K562 (cell line): Measurements from ENCODE around the gene SPDYE4.

Source experiments
- CREB1 ChIP-seq, 2 experiments: sonication (generic) in 1 of 2; formaldehyde crosslinking in 1 of 2; IDR thresholded peaks; 2 replicates each; pipeline versions ENCODE4 v1.6.1 to v1.8.0; 2012 to 2022; ENCODE audit warnings: inconsistent platforms in 1 of 2, mild to moderate bottlenecking in 1 of 2, missing genetic modification reagents in 1 of 2, moderate library complexity in 1 of 2
- GABPA ChIP-seq: fragments of 200-800 bp; sonication (Bioruptor generic); conservative IDR thresholded peaks from 2 replicates; pipeline ENCODE4 v1.6.1; 2016; ENCODE audit warnings: low read depth, missing genetic modification characterization, missing compliant biosample characterization
- GATA2 ChIP-seq: sonication (generic); formaldehyde crosslinking; IDR thresholded peaks from 2 replicates; pipeline ENCODE4 v1.4.0; 2020; ENCODE audit warnings: mild to moderate bottlenecking, missing genetic modification reagents
- GATAD2A ChIP-seq: fragments of 450-650 bp; IDR thresholded peaks from 2 replicates; pipeline ENCODE4 v1.6.1; 2017
- PCBP2 ChIP-seq: fragments of 200-400 bp; formaldehyde crosslinking; IDR thresholded peaks from 2 replicates; pipeline ENCODE4 v1.6.1; 2018; ENCODE audit warnings: low read length, low read depth, mild to moderate bottlenecking, moderate library complexity; ENCODE audit not compliant: poor library complexity, severe bottlenecking
- PHF20 ChIP-seq: fragments of 450-650 bp; IDR thresholded peaks from 2 replicates; pipeline ENCODE4 v1.6.1; 2018; ENCODE audit not compliant: partially characterized antibody
- RAD51 ChIP-seq: fragments of 450-650 bp; IDR thresholded peaks from 2 replicates; pipeline ENCODE4 v1.7.1; 2016; ENCODE audit warnings: low read depth, mild to moderate bottlenecking, borderline replicate concordance
- YBX1 ChIP-seq: fragments of 450-650 bp; IDR thresholded peaks from 2 replicates; pipeline ENCODE4 v1.7.1; 2016; ENCODE audit warnings: mild to moderate bottlenecking
- ZC3H11A ChIP-seq: IDR thresholded peaks from 2 replicates; pipeline ENCODE4 v1.6.1; 2012; ENCODE audit warnings: low read depth, low read length, improper control_type of control experiment
- TF ChIP-seq, protein P1 (sequence below), 2 experiments: IDR thresholded peaks in 1 of 2; conservative IDR thresholded peaks in 1 of 2; 2 replicates each; pipeline ENCODE4 v1.6.1; 2016; ENCODE audit warnings: low read depth in 2 of 2, mild to moderate bottlenecking in 1 of 2, missing compliant biosample characterization in 1 of 2, missing genetic modification characterization in 1 of 2, moderate library complexity in 1 of 2
- TF ChIP-seq, protein P2 (sequence below), 3 experiments: fragments of 200-800 bp in 1 of 3; sonication (Bioruptor generic) in 1 of 3; sonication (generic) in 1 of 3; formaldehyde crosslinking in 1 of 3; IDR thresholded peaks; 2 replicates each; pipeline versions ENCODE4 v1.6.1 to v1.8.0; 2016 to 2022; ENCODE audit warnings: mild to moderate bottlenecking in 2 of 3, missing compliant biosample characterization in 2 of 3, missing genetic modification characterization in 2 of 3, missing genetic modification reagents in 1 of 3

DNA sequence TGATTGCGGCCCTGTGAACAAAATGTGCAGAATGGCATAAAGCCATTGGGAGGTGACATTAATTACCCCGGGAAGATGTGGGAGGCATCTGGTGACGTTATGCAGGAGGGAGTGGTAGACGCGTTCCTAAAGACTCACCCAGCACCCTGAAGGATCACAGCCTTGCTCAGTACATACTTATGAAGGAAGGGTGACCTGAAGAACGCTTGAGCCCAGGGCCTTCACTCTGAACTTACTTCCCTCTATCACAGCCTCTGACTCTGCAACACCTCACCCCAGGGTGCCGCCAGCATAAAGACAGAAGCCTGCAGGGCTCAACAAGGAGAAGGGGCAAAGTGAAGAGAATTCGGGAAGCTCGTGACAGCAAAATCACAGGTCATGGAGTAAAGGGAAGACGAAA is 31.4 kb upstream of the SPDYE4 start:
- TF ChIP-seq PHF20 (no peak), GABPA (tag) (no peak), PCBP2 (no peak), GATAD2A (no peak), CREB1 (IDR thresholded peaks at IDR 0.05) (no peak), CREB1 (CRISPR knock-in tag; IDR thresholded peaks at IDR 0.05) (no peak), ZC3H11A (no peak), GATA2 (CRISPR knock-in tag) (no peak), RAD51 (no peak), YBX1 (no peak)
- TF ChIP-seq, protein P1, sequence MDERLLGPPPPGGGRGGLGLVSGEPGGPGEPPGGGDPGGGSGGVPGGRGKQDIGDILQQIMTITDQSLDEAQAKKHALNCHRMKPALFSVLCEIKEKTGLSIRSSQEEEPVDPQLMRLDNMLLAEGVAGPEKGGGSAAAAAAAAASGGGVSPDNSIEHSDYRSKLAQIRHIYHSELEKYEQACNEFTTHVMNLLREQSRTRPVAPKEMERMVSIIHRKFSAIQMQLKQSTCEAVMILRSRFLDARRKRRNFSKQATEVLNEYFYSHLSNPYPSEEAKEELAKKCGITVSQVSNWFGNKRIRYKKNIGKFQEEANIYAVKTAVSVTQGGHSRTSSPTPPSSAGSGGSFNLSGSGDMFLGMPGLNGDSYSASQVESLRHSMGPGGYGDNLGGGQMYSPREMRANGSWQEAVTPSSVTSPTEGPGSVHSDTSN (CRISPR knock-in tag; IDR thresholded peaks at IDR 0.05; ENCODE audit: low read depth) = no peak
- TF ChIP-seq, protein P1 (tag; conservative IDR thresholded peaks at IDR 0.05; ENCODE audit: low read depth) = no peak
- TF ChIP-seq, protein P2, sequence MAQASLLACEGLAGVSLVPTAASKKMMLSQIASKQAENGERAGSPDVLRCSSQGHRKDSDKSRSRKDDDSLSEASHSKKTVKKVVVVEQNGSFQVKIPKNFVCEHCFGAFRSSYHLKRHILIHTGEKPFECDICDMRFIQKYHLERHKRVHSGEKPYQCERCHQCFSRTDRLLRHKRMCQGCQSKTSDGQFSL (CRISPR knock-in tag; IDR thresholded peaks at IDR 0.05) = no peak
- TF ChIP-seq, protein P2 (tag; IDR thresholded peaks at IDR 0.05) = no peak
